Dedifferentiated amniotic fluid mesenchymal stem cell (primary cell): ENCODE data around the gene ATF6B.
"Not testable (repeated sequence)": the region's sequence is repeated elsewhere in the genome, so short reads cannot be mapped to it uniquely, and the experiment has no call there.

Experiments
- DNase-seq: peaks from one replicate; pipeline ENCODE4 v3.0.0-alpha.2; 2016; ENCODE audit errors: extremely low spot score

The ATF6B gene

GRCh38 chr6:32107406-32107805, 20.6 kb downstream of the ATF6B start:
- no peak for DNase-seq

- DNase-seq: no peak
These were observed 22.6 kb downstream of the ATF6B start for GRCh38 chr6:32105433-32105832.

DNA sequence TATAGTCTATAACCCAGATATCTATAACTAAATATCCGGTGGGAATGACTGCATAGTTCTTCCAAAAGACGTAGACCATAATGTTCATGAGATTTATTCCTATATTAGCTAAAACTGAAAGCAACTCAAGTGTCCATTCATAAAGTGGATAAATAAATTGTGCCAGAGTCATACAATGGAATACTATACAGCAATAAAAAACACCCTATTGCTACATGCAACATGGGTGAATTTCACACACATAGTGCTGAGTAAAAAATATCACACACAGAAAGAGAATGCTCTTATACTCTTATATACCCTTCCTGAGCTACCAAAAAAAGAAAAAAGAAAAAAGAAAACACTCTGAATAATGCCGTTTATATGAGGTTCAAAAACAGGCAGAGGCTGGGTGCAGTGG, 25.8 kb downstream of the ATF6B start:
- no peak for DNase-seq

- not testable (repeated sequence) for DNase-seq
These were observed 27.8 kb downstream of the ATF6B start for GRCh38 chr6:32100251-32100650.

DNA sequence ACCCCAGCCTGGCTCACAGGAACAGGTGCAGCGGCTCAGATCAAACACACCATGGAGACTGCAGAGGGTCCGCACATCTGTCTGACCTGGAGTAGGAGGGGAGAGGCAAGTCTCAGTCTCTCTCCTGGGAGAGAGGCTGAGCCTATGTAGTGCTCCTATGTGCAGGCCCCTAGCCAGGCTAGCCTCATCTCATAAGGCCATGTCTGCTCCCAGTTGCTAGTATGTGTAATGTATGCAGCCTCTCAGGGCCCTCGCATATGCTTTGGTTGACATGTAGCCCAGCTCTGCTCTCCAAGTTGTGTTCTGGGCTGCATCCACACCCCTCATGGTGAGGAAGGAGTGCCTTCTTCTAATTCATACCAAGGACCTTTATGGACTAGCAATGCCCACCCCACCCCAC, 30.7 kb downstream of the ATF6B start:
- no peak for DNase-seq

GRCh38 chr6:32096394-32097258, 31.4 kb downstream of the ATF6B start:
- no peak for DNase-seq

- no peak for DNase-seq
These were observed 32.0 kb downstream of the ATF6B start for GRCh38 chr6:32096087-32096393.

- no peak for DNase-seq
These were observed 32.5 kb downstream of the ATF6B start for GRCh38 chr6:32095338-32096086.

DNA sequence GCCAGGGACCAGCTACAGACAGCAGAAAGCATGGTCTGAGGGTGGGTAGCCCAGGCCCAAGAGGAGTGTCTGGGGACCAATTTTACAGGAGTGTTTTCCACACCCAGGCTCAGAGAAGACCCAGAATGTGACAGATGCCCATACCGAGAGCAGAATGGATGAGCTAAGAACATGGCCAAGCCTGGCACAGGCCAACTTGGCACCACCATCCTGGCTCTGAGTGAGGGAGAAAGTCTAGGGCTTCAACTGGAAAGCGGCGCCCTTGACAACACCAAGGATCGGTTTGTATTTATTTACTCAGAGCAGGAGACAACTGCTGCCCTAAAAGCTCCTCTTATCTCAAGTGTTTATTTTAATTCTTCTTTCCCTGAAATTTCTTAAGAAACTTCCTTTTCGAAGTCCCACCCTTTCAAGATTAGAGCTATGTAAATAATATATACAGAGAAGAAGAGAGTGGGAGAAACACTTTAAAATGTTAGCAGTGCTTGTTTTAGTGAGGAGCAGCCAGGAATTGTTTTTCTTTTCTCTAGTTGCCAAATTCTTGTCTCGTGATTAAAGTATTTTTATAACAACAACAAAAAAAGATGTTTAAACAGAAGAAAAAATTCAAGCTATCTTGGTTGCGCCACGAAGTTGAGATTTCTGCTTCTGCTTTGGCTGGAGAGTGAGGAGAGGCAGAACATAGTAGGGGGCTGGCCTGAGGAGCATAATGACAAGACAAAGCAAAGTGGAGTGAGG, 35.1 kb downstream of the ATF6B start:
- DNase-seq: peak; percentile 55

GRCh38 chr6:32089082-32089828, 38.8 kb downstream of the ATF6B start:
- no peak for DNase-seq

DNA sequence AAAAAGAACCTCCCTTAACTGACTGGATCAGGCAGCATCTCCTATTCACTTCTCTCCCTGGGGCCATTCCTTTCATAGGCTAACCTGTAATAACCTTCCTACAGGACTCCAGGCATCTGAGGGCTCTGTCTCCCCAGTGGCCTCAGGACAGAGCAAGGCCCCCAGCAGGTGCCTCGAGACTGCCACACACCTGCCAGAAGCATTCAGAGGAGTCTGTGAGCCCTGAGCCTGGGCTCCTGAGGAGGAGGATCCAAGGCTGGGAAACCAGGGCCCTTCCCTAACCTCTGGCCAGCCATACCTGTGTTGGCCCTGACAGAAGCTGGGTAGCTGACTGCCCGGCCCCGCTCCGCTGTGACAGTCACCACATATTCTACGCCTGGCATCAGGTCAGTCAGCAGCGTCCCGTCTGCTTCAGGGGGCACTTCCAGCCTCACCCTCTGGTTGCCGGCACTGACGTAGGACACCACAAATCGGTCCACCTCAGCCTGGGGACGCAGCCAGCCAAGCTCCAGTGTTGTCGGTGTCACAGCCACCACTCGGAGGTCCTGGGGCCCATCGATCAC, 39.5 kb downstream of the ATF6B start:
- no peak for DNase-seq

DNA sequence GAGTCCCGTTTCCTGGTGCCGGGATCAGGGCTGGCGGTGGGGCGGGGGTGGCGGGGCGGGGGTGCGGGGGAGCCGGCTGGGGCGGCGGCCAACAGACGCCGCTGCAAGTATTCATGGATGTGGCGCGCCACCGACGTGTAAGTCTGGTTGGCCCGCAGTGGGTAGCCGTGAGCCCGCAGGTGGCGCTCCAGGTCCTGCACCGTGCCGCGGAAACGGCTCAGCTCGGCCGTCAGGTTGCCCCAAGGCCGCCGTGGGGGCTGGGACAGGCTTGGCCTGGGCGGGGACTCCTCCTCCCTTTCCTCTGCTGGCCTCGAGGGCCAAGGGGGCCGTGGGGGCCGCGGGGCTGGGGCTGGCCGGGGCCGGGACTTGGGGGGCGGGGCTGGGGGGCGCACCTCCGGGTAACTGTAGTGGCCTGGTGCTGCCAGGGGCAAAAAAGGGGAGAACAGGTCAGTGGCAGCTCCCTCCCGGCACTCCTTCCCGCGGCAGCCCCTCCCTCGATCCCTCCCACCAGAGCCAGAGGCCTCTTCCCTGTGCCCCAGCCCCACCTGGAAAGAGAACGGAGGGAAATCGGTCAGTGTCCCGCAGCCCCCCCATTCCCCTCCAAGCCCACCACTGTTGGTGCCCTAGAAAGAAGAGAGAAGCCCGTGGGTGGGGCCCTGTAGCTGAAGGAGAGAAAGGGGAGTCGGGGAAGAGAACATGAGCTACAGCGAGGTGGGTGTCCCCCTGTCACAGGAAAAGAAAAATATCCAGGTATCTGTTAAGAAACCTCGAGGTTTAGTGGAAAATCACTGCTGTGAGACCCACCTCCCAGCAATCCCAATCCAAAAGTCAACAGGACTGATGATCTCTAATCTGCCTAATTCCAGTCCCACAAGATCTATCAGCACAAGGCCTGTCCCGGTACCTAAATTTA, 40.2 kb downstream of the ATF6B start:
- DNase-seq: no peak

GRCh38 chr6:32086661-32087573, 41.1 kb downstream of the ATF6B start:
- peak; percentile 19 for DNase-seq

- DNase-seq: no peak
These were observed 42.1 kb downstream of the ATF6B start for GRCh38 chr6:32085759-32086459.

GRCh38 chr6:32084780-32085179, 43.3 kb downstream of the ATF6B start:
- no peak for DNase-seq

DNA sequence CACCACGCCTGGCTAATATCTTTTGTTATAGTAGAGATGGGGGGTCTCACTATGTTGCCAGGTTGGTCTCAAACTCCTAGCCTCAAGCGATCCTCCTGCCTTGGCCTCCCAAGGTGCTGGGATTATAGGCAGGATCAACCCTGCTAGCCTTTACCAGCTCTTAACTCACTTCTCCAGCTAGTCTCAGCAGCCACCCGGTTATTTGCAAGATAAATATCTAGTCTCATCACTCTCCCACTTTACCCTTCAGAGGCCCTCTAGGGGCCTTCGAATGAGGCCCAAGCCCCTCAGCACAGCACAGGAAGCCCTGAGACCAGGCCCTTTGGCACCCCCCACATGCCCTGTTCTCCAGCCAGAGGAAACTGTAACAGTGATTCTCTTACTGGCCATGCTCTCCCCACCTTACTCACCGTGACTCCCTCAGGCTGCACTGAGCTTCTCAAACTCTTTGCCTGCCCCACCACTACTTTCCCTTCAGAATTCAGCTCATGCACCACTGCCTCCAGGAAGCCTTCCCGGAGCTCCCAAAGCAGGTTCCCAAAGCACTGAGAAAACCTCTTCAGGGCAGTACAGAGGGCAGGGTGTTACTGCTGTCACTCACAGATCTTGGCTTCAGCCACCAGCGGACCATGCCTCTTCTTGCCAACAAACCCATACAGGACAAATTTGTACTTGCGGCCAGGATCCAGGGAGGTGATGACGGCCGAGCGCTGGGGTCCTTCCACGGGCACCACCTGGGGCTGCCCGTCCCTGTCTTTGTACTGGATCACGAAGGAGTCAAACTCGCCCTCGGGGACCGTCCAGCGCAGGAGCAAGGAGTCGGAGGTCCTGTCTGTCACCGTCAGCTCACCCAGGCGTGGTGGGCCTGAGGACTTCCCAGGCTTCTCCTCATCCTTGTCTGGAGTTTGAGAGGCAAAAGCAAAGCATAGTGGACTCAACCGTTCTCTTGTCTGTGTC, 44.0 kb downstream of the ATF6B start:
- no peak for DNase-seq

DNA sequence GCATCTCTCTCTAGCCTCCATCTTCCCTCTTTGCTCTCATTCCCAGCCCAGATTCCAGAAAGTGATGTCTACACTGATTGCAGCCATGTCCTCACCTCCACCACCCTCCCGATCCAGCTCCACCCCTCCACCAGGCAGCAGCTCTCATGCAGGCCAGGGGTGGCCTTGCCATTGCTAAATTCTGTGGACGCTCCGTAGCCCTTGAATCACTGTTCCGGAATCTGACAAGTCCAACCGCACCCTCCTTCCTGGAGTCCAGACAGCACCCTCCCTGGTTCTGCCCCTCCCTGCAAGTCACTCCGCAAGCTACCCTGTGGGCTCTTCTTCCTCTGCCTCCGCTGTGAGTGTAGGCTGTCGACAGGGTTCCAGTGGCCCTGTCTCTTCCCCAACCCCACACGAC, 45.1 kb downstream of the ATF6B start:
- DNase-seq: no peak

DNA sequence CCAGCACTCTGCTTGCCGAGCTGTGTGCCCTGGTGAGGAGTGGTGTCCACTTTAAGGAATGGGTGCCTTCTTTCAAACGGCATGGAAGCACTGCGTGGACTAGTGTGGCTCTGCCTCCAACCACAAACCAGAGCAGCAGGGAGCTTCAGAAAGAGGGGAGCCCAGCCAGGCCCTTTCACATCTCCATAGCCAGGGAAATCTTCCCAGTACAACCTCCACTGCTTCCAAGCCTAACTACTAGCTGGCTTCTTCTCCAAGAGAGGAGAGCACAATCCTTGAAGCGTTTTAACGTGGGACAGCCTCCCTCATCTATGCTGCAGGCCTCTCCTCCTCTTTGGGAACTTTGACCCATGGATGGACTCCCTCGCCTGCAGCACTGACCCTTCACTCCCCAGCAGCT, 45.6 kb downstream of the ATF6B start:
- DNase-seq: no peak
